Activated CD8-positive, alpha-beta memory T cell treated with anti-CD3 and anti-CD28 coated beads, Interleukin-2, amount 50 U/mL, for 1 hour (primary cell): ENCODE measurements around the gene SHROOM4.

Source experiments
- DNase-seq: peaks from one replicate; pipeline ENCODE4 v3.0.0-alpha.2; 2020; ENCODE audit errors: extremely low read depth

SHROOM4 gene

DNA sequence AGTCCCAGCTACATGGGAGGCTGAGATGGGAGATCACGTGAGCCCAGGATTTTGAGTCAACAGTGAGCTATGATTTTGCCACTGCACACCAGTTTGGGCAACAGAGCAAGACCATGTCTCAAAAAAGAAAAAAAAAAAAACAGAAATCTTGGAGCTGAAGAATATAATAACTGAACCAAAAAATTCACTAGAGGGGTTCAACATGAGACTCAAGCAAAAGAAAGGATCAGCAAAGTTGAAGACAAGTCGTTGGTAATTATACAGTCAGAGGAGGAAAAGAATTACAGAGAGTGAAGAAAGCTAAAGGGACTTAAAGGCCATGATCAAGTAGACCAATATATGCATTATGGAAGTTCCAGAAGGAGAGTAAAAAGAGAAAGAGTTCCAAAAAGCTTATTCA, 26.9 kb downstream of the SHROOM4 start:
- DNase-seq, result no peak

- no peak for DNase-seq
These were observed 33.9 kb downstream of the SHROOM4 start for GRCh38 chrX:50780144-50780543.

DNA sequence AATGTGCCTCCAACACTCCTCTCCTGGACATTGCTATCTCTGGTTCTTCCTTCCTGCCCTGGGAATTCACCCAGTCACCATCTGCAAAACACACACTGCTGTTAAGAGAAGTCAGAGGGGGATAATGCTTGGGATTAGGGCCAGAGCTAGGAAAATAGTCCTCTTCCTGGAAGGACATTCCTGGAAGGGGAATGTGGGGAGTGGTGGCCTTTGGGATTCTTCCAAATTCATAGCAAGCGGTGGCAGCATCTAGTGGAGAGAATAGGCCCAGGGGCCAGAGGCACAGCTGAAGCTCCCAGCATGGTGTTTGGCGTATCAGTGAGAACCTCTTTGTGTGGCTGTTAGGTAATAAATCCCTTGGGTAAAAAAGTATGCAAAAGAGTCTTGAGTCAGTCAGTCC, 34.3 kb downstream of the SHROOM4 start:
- no peak for DNase-seq

- DNase-seq, result no peak
These were observed 35.7 kb downstream of the SHROOM4 start for GRCh38 chrX:50778272-50778671.

DNA sequence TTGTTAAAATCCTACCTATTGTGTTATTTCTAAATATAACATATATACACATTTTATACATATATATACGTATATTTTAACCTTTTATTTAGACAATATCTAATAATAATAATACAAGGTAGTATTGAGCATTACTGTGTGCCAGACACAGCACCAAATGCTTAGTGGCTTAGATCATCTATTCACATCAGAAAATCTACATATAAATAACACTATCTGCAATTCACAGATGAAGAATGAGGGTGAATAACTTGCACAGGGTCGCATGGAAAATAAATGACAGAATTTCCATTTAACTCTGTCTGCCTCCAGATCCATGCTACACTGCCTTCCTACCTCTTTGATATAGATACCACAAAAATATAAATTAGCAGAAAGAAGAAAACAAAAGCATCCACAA, 37.7 kb downstream of the SHROOM4 start:
- DNase-seq, result no peak

DNA sequence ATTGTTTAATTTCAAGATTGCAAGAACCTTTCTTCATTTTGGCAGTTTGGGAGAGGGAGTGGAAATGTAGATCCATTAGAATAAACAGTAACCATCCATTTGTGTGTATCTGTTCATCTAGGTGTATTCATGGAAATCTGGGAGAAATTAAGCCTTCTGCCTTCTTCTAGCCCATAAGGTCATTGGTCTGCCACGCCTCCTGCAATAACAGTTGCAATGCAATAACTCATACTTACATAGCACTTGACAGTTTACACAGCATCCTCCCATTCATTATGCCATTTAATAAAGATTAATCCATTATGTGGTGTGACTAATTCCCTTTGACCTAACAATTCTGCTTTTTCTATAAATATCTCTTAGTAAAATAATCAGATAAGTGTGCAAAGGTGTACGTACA, 42.6 kb downstream of the SHROOM4 start:
- DNase-seq, result no peak

GRCh38 chrX:50770702-50771101, 43.3 kb downstream of the SHROOM4 start:
- no peak for DNase-seq

GRCh38 chrX:50769389-50770063, 44.5 kb downstream of the SHROOM4 start:
- no peak for DNase-seq

DNA sequence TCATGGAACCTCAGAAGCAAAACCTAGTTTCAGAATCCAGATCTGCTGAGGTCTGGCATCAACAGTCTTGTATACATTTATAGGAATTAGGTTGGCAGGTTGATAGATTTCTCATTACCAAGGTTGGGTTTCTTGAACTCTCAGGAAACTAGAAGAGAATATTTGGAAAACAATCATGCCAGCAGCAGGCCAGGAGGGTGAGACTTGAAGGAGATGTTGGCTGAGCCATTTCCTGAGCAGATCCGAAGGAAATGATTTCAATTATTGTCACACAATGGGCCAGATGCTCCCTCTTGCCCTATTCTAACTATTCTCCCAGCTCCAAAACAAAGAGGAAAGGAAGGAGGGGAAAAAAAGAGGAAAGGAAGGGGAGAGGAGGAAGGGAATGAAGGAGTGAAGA, 45.2 kb downstream of the SHROOM4 start:
- DNase-seq, result no peak

DNA sequence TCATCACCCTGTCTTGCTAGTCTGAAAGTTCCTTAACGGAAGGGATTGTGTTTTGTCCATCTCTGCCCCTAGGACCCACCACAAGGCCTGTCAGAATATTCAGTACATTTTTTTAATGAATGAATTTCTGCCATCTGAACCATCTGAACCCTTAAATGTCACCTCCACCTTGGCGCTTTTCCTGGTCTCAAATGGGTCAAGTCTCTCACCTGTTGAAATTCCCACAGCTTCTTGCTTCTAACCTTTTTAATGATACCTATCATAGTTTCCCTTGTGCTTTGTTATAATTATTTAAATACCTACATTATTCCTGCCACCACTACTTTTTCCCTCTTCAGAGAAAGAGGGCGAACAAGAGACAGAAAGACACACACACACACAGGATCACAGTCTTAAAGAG, 48.0 kb downstream of the SHROOM4 start:
- no peak for DNase-seq

DNA sequence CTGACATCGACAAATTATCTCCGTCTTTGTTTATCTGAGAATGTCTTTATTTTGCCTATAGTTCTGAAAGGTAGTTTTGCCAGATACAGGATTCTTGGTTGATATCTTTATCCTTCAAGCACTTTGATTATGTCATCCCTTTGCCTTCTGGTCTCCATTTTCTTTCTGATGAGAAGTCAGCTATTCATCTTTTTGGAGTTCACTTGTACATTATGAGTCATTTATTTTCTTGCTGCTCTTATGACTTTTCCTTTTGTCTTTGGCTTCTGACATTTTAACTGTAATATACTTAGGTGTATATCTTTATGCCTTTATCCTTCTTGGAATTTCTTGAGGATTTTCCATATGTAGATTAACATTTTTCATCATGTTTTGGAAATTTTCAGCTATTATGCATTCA, 51.4 kb downstream of the SHROOM4 start:
- DNase-seq, result no peak

DNA sequence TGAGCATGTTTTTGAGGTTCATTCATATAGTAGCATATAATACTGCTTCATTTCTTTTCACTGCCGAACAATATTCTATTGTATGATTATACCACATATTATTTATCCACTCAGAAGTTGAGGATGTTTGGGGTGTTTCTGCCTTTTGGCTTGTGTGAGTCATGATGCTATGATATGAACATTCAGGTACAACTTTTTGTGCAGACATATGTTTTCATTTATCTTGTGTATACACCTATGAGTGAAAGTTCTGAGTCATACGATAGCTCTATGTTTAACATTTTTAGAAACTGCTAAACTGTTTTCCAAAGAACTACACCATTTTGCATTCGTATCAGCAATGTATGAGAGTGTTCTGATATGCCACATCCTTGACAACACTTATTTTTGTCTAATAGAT, 57.7 kb downstream of the SHROOM4 start:
- DNase-seq, result no peak

- DNase-seq, result no peak
These were observed 62.9 kb downstream of the SHROOM4 start for GRCh38 chrX:50751091-50751490.

GRCh38 chrX:50747471-50747900, 66.5 kb downstream of the SHROOM4 start:
- DNase-seq, result no peak

DNA sequence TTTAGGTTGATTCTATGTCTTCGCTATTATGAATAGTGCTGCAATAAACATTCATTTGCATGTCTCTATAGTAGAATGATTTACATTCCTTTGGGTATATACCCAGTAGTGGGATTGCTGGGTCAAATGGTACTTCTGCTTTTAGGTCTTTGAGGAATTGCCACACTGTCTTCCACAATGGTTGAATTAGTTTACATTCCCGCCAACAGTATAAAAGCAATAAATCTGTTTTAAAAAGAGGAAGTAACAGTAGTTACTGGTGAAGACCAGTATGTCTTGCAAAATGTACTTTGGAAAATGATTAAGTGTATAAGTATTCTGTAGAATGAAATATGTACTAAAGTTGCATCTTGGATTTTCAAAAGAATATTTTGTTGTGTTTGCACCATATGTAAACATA, 77.3 kb downstream of the SHROOM4 start:
- DNase-seq, result no peak

GRCh38 chrX:50726296-50726695, 87.7 kb downstream of the SHROOM4 start:
- no peak for DNase-seq

DNA sequence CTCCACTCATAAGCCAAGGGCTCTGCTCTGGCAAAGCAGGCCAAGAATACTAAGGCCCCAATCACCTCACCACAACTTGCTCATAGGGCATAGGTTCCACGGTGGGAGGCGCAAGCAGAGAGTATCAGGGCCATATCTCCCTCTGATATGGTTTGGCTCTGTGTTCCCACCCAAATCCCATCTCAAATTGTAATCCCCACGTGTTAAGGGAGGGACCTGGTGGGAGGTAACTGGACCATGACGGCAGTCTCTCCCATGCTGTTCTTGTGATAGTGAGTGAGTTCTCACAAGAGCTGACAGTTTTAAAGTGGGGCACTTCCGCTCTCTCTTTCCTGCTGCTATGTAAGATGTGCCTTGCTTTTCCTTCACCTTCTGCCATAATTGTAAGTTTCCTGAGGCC, 88.7 kb downstream of the SHROOM4 start:
- DNase-seq, result no peak

DNA sequence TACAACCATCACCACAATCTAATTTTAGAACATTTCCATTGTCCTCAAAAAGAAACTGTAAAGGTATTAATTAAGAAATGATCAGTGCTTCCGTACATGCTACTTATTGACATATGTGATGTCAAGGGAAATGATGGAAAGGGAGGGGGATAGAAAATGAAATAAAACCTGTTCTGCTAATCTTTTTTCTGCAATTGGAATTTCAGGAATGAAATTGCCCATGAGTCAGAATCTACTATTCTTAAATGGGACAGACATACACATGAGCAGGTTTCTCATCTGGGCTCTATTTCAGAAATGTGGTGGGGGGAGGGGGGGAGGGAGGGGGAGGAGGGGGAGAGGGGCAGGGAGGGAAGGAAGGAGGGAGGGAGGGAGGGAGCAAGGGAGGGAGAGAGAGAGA, 91.0 kb downstream of the SHROOM4 start:
- DNase-seq, result no peak

- DNase-seq, result no peak
These were observed 92.1 kb downstream of the SHROOM4 start for GRCh38 chrX:50721764-50722521.

GRCh38 chrX:50719614-50720013, 94.4 kb downstream of the SHROOM4 start:
- no peak for DNase-seq

DNA sequence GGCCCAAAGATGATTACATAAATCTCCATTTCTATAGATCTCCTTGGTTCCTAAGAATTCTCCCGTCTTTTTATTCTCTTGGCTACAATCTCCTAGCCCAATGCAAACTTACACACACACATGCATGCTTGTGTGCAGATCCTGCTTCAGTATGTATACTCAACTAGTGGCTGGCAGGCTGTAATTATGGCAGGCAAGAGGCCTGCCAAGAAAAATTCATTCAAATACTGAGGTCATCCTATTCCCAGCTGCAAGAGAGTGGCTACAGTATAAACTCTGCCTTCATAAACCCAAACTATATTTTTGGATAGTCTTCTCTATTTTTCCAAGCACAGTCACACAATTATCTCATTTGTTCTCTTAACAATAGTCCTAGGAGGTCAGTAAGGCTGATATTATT, 95.2 kb downstream of the SHROOM4 start:
- DNase-seq, result no peak

- DNase-seq, result no peak
These were observed 97.3 kb downstream of the SHROOM4 start for GRCh38 chrX:50716706-50717105.

GRCh38 chrX:50712777-50713176, 101.2 kb downstream of the SHROOM4 start:
- no peak for DNase-seq

GRCh38 chrX:50711907-50712306, 102.1 kb downstream of the SHROOM4 start:
- DNase-seq, result no peak
